MM.1S (cell line): Measurements from ENCODE around the gene JSRP1.

Source experiments
- EZH2 ChIP-seq: fragments of 300-600 bp; sonication (generic); optimal IDR thresholded peaks from 2 replicates; pipeline ENCODE3; 2017; ENCODE audit warnings: low read depth, mild to moderate bottlenecking, antibody characterized with exemption, low read length, mixed read lengths
- TF ChIP-seq, protein P1 (sequence below): fragments of 300-600 bp; sonication (generic); IDR thresholded peaks from 2 replicates; pipeline ENCODE4 v1.5.1; 2016; ENCODE audit warnings: antibody characterized with exemption, low read length, mixed read lengths

DNA sequence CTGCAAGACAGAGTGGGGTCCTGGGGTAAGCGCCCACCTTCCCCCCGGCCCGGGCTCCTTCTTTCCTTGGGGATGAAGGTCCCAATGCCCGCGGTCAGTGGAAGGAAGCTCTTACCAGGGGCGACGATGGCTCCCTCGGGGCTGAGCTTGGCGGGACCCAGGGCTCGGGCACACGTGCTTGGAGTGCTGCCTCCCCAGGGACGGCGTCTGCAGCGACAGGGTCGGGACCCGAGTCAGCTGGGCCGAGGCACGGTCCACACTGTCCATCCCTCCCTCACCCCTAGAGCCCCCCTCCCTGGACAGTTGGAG lies 3.5 kb downstream of the JSRP1 start:
- TF ChIP-seq, protein P1, sequence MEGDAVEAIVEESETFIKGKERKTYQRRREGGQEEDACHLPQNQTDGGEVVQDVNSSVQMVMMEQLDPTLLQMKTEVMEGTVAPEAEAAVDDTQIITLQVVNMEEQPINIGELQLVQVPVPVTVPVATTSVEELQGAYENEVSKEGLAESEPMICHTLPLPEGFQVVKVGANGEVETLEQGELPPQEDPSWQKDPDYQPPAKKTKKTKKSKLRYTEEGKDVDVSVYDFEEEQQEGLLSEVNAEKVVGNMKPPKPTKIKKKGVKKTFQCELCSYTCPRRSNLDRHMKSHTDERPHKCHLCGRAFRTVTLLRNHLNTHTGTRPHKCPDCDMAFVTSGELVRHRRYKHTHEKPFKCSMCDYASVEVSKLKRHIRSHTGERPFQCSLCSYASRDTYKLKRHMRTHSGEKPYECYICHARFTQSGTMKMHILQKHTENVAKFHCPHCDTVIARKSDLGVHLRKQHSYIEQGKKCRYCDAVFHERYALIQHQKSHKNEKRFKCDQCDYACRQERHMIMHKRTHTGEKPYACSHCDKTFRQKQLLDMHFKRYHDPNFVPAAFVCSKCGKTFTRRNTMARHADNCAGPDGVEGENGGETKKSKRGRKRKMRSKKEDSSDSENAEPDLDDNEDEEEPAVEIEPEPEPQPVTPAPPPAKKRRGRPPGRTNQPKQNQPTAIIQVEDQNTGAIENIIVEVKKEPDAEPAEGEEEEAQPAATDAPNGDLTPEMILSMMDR = no peak
- TF ChIP-seq EZH2 = no peak
